HCT116 (cell line): ENCODE measurements around the gene TMEM201. TPM values are rescaled to one million over a fixed set of nuclear protein-coding genes. Genes with fewer than 3 reads are reported as not detected.

ENCODE experiments used
- ATAC-seq: fragments of 200-7000 bp; cut with Tn5 transposase; 2 replicates; pipeline ENCODE4 v1.9.1; 2020; ENCODE audit warnings: mild to moderate bottlenecking, moderate library complexity
- BruUV-seq: library from RNA; stranded (reverse); fragments of 400-500 nt; replicated peaks from 2 replicates; lab custom pipeline; 2021; lab: Mats Ljungman, UMichigan
- CTCF ChIA-PET: fragments of 300-600 bp; sonication (Branson Sonifier 250); formaldehyde crosslinking; loops from one replicate; lab custom pipeline; 2021; ENCODE audit warnings: antibody characterized with exemption; lab: Charles Lee
- POLR2A ChIA-PET: fragments of 300-600, 350-600 bp; sonication (Branson Sonifier 250); formaldehyde crosslinking; loops from one replicate; lab custom pipeline; 2021; ENCODE audit warnings: antibody characterized with exemption; lab: Charles Lee
- RAD21 ChIA-PET, 2 experiments: fragments of 300-600 bp; sonication (Branson Sonifier 250); formaldehyde crosslinking; loops; one replicate each; lab custom pipeline; 2023; ENCODE audit warnings: low total read pairs in 2 of 2; ENCODE audit not compliant: uncharacterized antibody in 2 of 2, unreplicated experiment in 2 of 2, low non-redundant PET in 1 of 2; lab: Charles Lee
- DNase-seq: peaks from one replicate; pipeline ENCODE4 v3.0.0-alpha.2; 2010; ENCODE audit warnings: low read depth, low spot score
- H2AFZ ChIP-seq: fragments of 200-600 bp; shearing (Covaris generic), sonication (generic); 2 replicates; pipeline ENCODE4 v1.6.1; 2017; ENCODE audit warnings: low read depth, mixed run types, mixed read lengths, antibody characterized with exemption, low read length; ENCODE audit not compliant: poor library complexity, severe bottlenecking
- H3K27ac ChIP-seq: 2 replicates; pipeline ENCODE4 v1.5.1; 2012; ENCODE audit warnings: low read depth, low read length
- H3K27me3 ChIP-seq: fragments of 200-600 bp; sonication (generic); 2 replicates; pipeline ENCODE4 v1.6.1; 2016; ENCODE audit warnings: mixed run types, low read length, mixed read lengths; ENCODE audit not compliant: insufficient read depth
- H3K36me3 ChIP-seq, 2 experiments: fragments of 200-500 bp in 1 of 2; fragments of 200-600 bp in 1 of 2; sonication (Bioruptor generic) in 1 of 2; sonication (generic) in 1 of 2; 2 replicates each; pipeline versions ENCODE4 v1.5.1 to v1.6.1; 2014 to 2016; ENCODE audit warnings: low read length in 2 of 2, inconsistent platforms in 1 of 2, mixed read lengths in 1 of 2, mixed run types in 1 of 2; ENCODE audit not compliant: insufficient read depth in 2 of 2, control insufficient read depth in 1 of 2
- H3K4me1 ChIP-seq, 2 experiments: fragments of 200-600 bp in 1 of 2; sonication (generic) in 1 of 2; 2 replicates each; pipeline versions ENCODE4 v1.5.1 to v1.6.1; 2012 to 2017; ENCODE audit warnings: low read length in 2 of 2, inconsistent platforms in 1 of 2, mild to moderate bottlenecking in 1 of 2, mixed read lengths in 1 of 2, mixed run types in 1 of 2, moderate library complexity in 1 of 2; ENCODE audit not compliant: insufficient read depth in 2 of 2, control insufficient read depth in 1 of 2
- H3K4me2 ChIP-seq: fragments of 200-600 bp; sonication (generic); 2 replicates; pipeline ENCODE4 v1.6.1; 2017; ENCODE audit warnings: mixed run types, low read length, mixed read lengths
- H3K4me3 ChIP-seq, 2 experiments: fragments of 200-600 bp in 1 of 2; sonication (generic) in 1 of 2; replicated peaks in 1 of 2; 2 replicates each; pipeline ENCODE4 v1.5.1; 2011 to 2016; ENCODE audit warnings: low read length in 2 of 2, control low read depth in 1 of 2, low read depth in 1 of 2, mild to moderate bottlenecking in 1 of 2, mixed read lengths in 1 of 2, mixed run types in 1 of 2
- H3K79me2 ChIP-seq: fragments of 200-600 bp; sonication (generic); 2 replicates; pipeline ENCODE4 v1.6.1; 2017; ENCODE audit warnings: mild to moderate bottlenecking, mixed run types, low read length, moderate library complexity, mixed read lengths; ENCODE audit not compliant: insufficient read depth
- H3K9ac ChIP-seq: fragments of 200-600 bp; sonication (generic); 2 replicates; pipeline ENCODE4 v1.6.1; 2016; ENCODE audit warnings: low read length, mixed read lengths
- H3K9me2 ChIP-seq: fragments of 200-600 bp; sonication (generic), shearing (Covaris generic); 2 replicates; pipeline ENCODE4 v1.6.1; 2017; ENCODE audit warnings: mixed run types, mild to moderate bottlenecking, moderate library complexity; ENCODE audit not compliant: insufficient read depth
- H3K9me3 ChIP-seq, 2 experiments: fragments of 200-500 bp in 1 of 2; fragments of 200-600 bp in 1 of 2; sonication (Bioruptor generic) in 1 of 2; sonication (generic) in 1 of 2; 2 replicates each; pipeline ENCODE4 v1.6.1; 2014 to 2017; ENCODE audit warnings: low read length in 2 of 2, mixed read lengths in 2 of 2, inconsistent platforms in 1 of 2, low read depth in 1 of 2, mild to moderate bottlenecking in 1 of 2, mixed run types in 1 of 2, moderate library complexity in 1 of 2; ENCODE audit not compliant: control insufficient read depth in 1 of 2, insufficient read depth in 1 of 2
- H4K20me1 ChIP-seq: fragments of 200-600 bp; sonication (generic), shearing (Covaris generic); 2 replicates; pipeline ENCODE4 v1.6.1; 2017; ENCODE audit warnings: mixed run types, mild to moderate bottlenecking, moderate library complexity; ENCODE audit not compliant: insufficient read depth
- CBX3 ChIP-seq: IDR thresholded peaks from 2 replicates; pipeline ENCODE4 v1.6.1; 2012; ENCODE audit warnings: low read depth
- CEBPB ChIP-seq: IDR thresholded peaks from 2 replicates; pipeline ENCODE4 v1.6.1; 2012; ENCODE audit warnings: low read depth
- EZH2 ChIP-seq: fragments of 200-600 bp; sonication (generic); IDR thresholded peaks from 2 replicates; pipeline ENCODE4 v1.6.1; 2017; ENCODE audit warnings: antibody characterized with exemption, mixed run types
- EZH2phosphoT487 ChIP-seq: fragments of 200-600 bp; IDR thresholded peaks from 2 replicates; pipeline ENCODE4 v1.6.1; 2018; ENCODE audit warnings: antibody characterized with exemption, borderline replicate concordance
- FOSL1 ChIP-seq: IDR thresholded peaks from 2 replicates; pipeline ENCODE4 v1.6.1; 2012; ENCODE audit warnings: low read depth
- JUND ChIP-seq: IDR thresholded peaks from 2 replicates; pipeline ENCODE4 v1.6.1; 2012
- POLR2A ChIP-seq: IDR thresholded peaks from 2 replicates; pipeline ENCODE4 v1.7.0; 2011; ENCODE audit warnings: borderline replicate concordance; ENCODE audit not compliant: insufficient read depth, insufficient read length; ENCODE audit errors: extremely low read depth
- POLR2AphosphoS5 ChIP-seq: IDR thresholded peaks from 2 replicates; pipeline ENCODE4 v1.6.1; 2011; ENCODE audit warnings: mild to moderate bottlenecking, low read depth, low read length, moderate library complexity
- RAD21 ChIP-seq: IDR thresholded peaks from 2 replicates; pipeline ENCODE4 v1.6.1; 2012; ENCODE audit warnings: low read depth, mild to moderate bottlenecking
- SP1 ChIP-seq: IDR thresholded peaks from 2 replicates; pipeline ENCODE4 v1.6.1; 2012; ENCODE audit warnings: low read depth
- SRF ChIP-seq: IDR thresholded peaks from 2 replicates; pipeline ENCODE4 v1.6.1; 2012; ENCODE audit warnings: low read depth
- TCF7L2 ChIP-seq: IDR thresholded peaks from 2 replicates; pipeline ENCODE4 v1.7.0; 2011; ENCODE audit warnings: borderline replicate concordance, inconsistent platforms; ENCODE audit not compliant: insufficient read depth, insufficient read length; ENCODE audit errors: extremely low read depth
- YY1 ChIP-seq: IDR thresholded peaks from 2 replicates; pipeline ENCODE4 v1.6.1; 2011; ENCODE audit warnings: low read length, low read depth, moderate library complexity, mild to moderate bottlenecking; ENCODE audit not compliant: insufficient replicate concordance; ENCODE audit errors: extremely low read depth
- ZFX ChIP-seq: fragments of 450-650 bp; IDR thresholded peaks from 2 replicates; pipeline ENCODE4 v1.6.1; 2017
- ZNF274 ChIP-seq: fragments of 200-500 bp; sonication (Bioruptor generic); IDR thresholded peaks from 2 replicates; pipeline ENCODE4 v1.6.1; 2014; ENCODE audit warnings: mild to moderate bottlenecking, low read depth, low read length, inconsistent platforms
- intact Hi-C: fragments of 100-400 bp; cut with micrococcal nuclease; formaldehyde crosslinking; loops from 2 replicates; pipeline ENCODE4 v1.10.0; 2022
- total RNA-seq: library from RNA; stranded (reverse); gene quantifications from one replicate; pipeline ENCODE4 v1.2.1, GENCODE V29; 2021; ENCODE audit not compliant: unreplicated experiment
- TF ChIP-seq, protein P1 (sequence below): IDR thresholded peaks from 2 replicates; pipeline ENCODE4 v1.6.1; 2011; ENCODE audit warnings: mild to moderate bottlenecking, low read length, moderate library complexity; ENCODE audit not compliant: insufficient replicate concordance; ENCODE audit errors: extremely low read depth
- TF ChIP-seq, protein P2 (sequence below), 3 experiments: fragments of 200-600 bp in 1 of 3; sonication (generic) in 1 of 3; IDR thresholded peaks in 2 of 3; conservative IDR thresholded peaks in 1 of 3; 2 replicates each; pipeline ENCODE4 v1.5.1; 2012 to 2017; ENCODE audit warnings: low read depth in 2 of 3, low read length in 2 of 3, antibody characterized with exemption in 1 of 3, borderline replicate concordance in 1 of 3, control low read depth in 1 of 3, mild to moderate bottlenecking in 1 of 3, mixed read lengths in 1 of 3, mixed run types in 1 of 3, moderate library complexity in 1 of 3; ENCODE audit not compliant: insufficient read depth in 1 of 3
- TF ChIP-seq, protein P3 (sequence below): IDR thresholded peaks from 2 replicates; pipeline ENCODE4 v1.6.1; 2012
- TF ChIP-seq, protein P4 (sequence below): IDR thresholded peaks from 2 replicates; pipeline ENCODE4 v1.6.1; 2012
- TF ChIP-seq, protein P5 (sequence below): IDR thresholded peaks from 2 replicates; pipeline ENCODE4 v1.6.1; 2012; ENCODE audit warnings: low read depth

TMEM201 gene
- total RNA-seq, 1 experiment from 2014 or later, result 27.6 TPM

DNA sequence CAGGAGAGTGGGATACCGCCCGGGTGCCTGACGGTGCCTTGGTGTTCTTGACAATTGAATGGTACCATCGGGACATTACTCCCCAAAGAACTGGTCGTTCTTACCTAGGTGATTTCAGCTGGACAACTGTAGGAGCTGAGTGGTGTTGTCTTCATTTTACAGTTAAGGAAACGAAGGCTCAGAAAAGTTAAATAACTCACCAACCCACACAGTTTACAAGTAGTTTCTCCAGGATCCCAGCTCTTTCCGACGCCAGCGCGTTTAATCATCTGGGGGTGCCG is 64.4 kb downstream of the TMEM201 start:
- Histone ChIP-seq H3K4me1 (peaks cover 4 to 11% of the 10 kb centered on the region in 2 experiments; a peak in 3 of 4 replicates), H3K27ac (no peak overlapping the region), H3K9me3 (no peaks in the 10 kb centered on the region), H3K9ac (no peak overlapping the region), H3K27me3 (no peaks in the 10 kb centered on the region), H3K9me2 (no peaks in the 10 kb centered on the region), H3K36me3 (no peaks in the 10 kb centered on the region), H3K79me2 (no peaks in the 10 kb centered on the region), H4K20me1 (no peaks in the 10 kb centered on the region), H3K4me2 (no peak overlapping the region), H2AFZ (no peak overlapping the region), H3K4me3 (no peak overlapping the region)
- DNase-seq (no peak), ATAC-seq (no peak)
- TF ChIP-seq JUND (no peak), TCF7L2 (no peak), YY1 (no peak), EZH2 (no peak), SP1 (no peak), ZFX (no peak), CBX3 (no peak), FOSL1 (no peak), RAD21 (no peak), POLR2AphosphoS5 (no peak), POLR2A (no peak), EZH2phosphoT487 (no peak), SRF (no peak), CEBPB (no peak), ZNF274 (no peak)
- TF ChIP-seq, protein P1, sequence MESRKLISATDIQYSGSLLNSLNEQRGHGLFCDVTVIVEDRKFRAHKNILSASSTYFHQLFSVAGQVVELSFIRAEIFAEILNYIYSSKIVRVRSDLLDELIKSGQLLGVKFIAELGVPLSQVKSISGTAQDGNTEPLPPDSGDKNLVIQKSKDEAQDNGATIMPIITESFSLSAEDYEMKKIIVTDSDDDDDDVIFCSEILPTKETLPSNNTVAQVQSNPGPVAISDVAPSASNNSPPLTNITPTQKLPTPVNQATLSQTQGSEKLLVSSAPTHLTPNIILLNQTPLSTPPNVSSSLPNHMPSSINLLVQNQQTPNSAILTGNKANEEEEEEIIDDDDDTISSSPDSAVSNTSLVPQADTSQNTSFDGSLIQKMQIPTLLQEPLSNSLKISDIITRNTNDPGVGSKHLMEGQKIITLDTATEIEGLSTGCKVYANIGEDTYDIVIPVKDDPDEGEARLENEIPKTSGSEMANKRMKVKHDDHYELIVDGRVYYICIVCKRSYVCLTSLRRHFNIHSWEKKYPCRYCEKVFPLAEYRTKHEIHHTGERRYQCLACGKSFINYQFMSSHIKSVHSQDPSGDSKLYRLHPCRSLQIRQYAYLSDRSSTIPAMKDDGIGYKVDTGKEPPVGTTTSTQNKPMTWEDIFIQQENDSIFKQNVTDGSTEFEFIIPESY, result no peak
- TF ChIP-seq, protein P2, sequence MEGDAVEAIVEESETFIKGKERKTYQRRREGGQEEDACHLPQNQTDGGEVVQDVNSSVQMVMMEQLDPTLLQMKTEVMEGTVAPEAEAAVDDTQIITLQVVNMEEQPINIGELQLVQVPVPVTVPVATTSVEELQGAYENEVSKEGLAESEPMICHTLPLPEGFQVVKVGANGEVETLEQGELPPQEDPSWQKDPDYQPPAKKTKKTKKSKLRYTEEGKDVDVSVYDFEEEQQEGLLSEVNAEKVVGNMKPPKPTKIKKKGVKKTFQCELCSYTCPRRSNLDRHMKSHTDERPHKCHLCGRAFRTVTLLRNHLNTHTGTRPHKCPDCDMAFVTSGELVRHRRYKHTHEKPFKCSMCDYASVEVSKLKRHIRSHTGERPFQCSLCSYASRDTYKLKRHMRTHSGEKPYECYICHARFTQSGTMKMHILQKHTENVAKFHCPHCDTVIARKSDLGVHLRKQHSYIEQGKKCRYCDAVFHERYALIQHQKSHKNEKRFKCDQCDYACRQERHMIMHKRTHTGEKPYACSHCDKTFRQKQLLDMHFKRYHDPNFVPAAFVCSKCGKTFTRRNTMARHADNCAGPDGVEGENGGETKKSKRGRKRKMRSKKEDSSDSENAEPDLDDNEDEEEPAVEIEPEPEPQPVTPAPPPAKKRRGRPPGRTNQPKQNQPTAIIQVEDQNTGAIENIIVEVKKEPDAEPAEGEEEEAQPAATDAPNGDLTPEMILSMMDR (IDR thresholded peaks at IDR 0.05 in 2 of 3, conservative IDR thresholded peaks at IDR 0.05 in 1 of 3; ENCODE audit: borderline replicate concordance in 1 of 3, insufficient read depth in 1 of 3, low read depth in 2 of 3, low read length in 2 of 3), result no peak
- TF ChIP-seq, protein P3, sequence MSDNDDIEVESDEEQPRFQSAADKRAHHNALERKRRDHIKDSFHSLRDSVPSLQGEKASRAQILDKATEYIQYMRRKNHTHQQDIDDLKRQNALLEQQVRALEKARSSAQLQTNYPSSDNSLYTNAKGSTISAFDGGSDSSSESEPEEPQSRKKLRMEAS, result no peak
- TF ChIP-seq, protein P4, sequence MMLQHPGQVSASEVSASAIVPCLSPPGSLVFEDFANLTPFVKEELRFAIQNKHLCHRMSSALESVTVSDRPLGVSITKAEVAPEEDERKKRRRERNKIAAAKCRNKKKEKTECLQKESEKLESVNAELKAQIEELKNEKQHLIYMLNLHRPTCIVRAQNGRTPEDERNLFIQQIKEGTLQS, result no peak
- TF ChIP-seq, protein P5, sequence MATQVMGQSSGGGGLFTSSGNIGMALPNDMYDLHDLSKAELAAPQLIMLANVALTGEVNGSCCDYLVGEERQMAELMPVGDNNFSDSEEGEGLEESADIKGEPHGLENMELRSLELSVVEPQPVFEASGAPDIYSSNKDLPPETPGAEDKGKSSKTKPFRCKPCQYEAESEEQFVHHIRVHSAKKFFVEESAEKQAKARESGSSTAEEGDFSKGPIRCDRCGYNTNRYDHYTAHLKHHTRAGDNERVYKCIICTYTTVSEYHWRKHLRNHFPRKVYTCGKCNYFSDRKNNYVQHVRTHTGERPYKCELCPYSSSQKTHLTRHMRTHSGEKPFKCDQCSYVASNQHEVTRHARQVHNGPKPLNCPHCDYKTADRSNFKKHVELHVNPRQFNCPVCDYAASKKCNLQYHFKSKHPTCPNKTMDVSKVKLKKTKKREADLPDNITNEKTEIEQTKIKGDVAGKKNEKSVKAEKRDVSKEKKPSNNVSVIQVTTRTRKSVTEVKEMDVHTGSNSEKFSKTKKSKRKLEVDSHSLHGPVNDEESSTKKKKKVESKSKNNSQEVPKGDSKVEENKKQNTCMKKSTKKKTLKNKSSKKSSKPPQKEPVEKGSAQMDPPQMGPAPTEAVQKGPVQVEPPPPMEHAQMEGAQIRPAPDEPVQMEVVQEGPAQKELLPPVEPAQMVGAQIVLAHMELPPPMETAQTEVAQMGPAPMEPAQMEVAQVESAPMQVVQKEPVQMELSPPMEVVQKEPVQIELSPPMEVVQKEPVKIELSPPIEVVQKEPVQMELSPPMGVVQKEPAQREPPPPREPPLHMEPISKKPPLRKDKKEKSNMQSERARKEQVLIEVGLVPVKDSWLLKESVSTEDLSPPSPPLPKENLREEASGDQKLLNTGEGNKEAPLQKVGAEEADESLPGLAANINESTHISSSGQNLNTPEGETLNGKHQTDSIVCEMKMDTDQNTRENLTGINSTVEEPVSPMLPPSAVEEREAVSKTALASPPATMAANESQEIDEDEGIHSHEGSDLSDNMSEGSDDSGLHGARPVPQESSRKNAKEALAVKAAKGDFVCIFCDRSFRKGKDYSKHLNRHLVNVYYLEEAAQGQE, result no peak
- no TSS peak for BruUV-seq
- RAD21 ChIA-PET, result no interaction called here
- POLR2A ChIA-PET, result interaction anchor here (0.7 kb wide), 1 partner anchor 28 kb away, joined by 4 read pairs; no protein-coding TSS in a partner anchor
- CTCF ChIA-PET, result no interaction called here
- intact Hi-C loops, result no loop called here
